Measurements from ENCODE around the gene MACIR.

The MACIR gene

DNA sequence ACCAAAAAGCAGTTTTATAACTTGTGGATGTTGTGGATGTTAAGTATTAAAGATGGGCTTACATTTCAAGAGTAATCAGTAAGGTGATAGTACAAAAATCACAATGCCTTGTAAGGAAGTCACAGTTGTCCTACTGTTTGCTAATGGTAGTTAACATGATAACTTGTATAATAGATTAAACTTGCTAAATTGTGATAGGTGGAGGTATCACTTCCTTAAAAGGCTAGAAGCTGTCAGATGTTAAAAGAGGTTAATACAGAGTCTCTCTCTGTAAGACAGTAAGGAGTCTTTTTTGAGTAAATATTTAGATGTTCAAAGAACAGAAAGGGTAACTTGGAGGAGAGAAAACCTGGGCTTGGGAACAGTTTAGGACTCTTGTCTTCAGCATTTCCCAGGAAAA, 14.2 kb upstream of the MACIR start:
- DNase-seq = no peak

DNA sequence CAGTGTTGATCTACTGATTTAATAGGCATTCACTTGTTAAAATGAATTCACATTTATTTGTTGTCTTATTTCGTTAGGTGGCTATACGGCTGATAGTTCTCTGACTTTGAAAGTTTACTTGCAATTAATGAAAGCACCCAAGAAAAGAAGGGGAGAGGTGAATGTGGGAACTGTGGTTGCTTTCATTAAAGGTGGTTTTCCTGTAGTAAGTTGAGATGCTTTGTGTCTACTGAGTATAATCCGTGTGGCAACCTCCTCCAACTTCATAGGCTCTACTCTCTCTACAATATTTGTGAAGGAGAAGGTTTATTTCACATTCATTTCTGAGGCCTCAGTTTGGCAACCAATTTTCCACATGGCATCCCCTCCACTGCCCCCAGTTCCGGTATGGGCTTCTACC, 12.8 kb upstream of the MACIR start:
- DNase-seq = no peak

DNA sequence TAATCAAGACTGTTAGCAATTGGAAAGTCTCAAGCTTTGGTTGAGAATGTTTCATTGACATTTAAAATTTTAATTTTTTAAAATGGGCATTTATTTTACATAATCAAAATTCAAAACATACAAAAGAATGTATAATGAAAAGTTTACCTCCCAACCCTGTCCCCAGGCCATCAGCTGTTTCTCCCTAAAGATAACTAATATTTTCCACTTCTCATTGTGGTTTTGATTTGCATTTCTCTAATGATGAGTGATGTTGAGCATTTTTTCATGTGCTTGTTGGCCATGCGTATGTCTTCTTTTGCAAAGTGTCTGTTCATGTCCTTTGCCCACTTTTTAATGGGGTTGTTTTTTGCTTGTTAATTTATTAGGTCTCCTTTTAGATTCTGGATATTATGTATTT, 11.4 kb upstream of the MACIR start:
- DNase-seq = no peak

DNA sequence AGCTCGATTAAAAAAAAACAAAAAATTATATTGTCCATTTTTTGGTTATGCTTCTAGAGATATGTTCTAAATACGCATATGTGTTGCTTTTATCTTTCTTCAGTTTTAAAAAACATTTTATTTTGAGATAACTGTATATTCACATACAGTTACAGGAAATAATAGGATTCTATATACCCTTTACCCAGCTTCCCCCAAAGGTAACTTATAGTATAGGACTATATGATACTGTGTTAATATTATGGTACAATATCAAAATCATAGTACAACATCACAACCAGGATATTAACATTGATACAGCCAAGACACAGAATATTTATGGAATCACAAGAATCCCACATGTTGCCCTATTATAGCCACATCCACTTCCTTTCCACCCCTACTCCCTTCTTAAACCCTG, 9.5 kb upstream of the MACIR start:
- no peak for DNase-seq

DNA sequence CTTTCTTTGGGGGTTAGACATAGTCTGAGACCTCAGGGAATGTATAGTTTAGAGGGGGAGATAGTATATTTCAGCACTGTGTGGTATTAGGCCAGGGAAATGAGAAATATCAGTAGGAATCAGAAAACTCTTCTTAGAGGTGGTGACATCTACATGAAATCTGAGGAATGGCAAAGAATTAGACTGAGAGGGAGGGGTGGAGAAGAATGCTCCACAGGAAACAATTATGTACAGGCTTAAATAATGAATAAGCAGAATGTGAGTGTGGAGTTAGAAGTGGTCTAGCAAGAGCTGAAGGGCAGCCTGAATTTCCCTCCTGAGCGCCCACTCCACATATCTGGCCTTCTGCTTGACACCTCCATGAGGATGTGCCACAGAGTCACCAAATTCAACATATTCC, 3.6 kb upstream of the MACIR start:
- DNase-seq = no peak

GRCh38 chr5:103255691-103256090, 2.9 kb upstream of the MACIR start:
- DNase-seq = no peak

DNA sequence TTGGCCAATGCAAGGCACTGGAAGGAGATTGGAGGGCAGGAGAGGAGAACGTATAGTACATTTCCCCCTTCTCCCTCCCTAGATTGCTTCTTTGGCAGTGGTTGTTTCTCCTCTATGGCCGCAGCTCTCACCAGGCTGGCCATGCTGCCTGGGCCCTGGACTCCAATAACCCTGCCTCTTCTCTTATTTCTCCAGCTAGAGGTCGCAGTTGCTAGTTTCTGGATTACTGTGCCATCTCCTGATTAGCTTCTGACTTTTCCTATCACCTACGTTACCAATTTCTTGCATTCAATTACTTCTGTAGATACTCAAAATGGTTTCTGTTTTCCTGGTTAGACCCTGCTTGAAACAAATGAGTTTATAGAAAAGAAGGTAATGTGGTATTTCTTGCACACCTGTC, 2.4 kb upstream of the MACIR start:
- DNase-seq = no peak

- peak in 53 of 58 donors; percentile 27 to 83 (median 69) for DNase-seq
Observed at GRCh38 chr5:103258957-103259704, 568 bp downstream of the MACIR start.

DNA sequence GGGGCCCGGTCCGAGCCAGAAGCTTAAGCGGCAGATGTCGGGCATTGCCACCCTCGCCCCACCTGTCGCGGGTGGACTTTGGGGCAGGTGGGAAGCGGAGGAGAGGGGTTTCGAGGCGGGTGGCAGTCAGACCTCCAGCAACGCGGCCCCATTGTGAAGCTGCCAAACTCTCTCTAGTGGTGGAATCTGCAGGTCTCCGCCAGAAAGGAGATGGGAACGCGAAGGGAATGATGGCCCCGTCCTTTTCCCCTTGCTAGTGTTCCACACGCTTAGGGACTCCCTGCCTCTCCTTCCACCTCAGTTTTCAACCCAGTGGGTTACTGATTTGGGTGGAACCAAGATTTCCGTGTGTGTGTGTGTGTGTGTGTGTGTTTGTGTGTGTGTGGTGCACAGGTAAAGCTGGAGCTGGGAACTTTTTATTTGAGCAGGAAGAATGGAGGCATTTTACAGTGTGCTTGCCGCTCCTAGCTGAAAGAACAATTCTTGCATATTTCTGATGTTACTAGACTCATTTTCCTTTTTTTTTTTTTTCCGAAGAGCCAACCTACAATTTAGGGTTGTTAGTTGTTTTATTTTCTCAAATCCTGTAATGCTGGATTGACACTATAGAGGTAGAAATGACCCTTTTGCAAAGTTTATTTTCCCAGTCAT, 1.3 kb downstream of the MACIR start:
- peak in 38 of 58 donors; percentile 10 to 85 (median 56) for DNase-seq

- DNase-seq = no peak
Observed at GRCh38 chr5:103260951-103261350, 2.4 kb downstream of the MACIR start.

- no peak for DNase-seq
Observed at GRCh38 chr5:103262422-103262871, 3.9 kb downstream of the MACIR start.

DNA sequence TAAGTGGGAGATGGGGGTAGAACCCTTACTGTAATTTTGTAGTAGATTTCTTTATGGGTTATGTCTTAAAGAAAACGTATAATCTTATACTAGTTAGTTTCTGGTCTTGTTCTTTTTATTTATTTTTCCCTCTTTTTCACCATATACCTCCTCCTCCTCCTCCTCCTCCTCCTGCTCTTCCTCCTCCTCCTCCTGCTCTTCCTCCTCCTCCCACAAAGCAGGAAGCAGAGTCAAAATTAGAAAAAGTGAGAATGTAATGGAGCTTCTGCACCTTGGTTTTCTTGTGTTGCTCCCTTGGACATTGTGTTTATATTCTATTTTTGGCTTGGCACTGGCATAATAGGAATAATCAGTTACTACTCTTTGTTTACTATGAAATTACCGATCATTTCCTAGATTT, 4.5 kb downstream of the MACIR start:
- no peak for DNase-seq

GRCh38 chr5:103264508-103264907, 5.9 kb downstream of the MACIR start:
- DNase-seq = no peak

GRCh38 chr5:103270581-103270980, 12.0 kb downstream of the MACIR start:
- DNase-seq = no peak

DNA sequence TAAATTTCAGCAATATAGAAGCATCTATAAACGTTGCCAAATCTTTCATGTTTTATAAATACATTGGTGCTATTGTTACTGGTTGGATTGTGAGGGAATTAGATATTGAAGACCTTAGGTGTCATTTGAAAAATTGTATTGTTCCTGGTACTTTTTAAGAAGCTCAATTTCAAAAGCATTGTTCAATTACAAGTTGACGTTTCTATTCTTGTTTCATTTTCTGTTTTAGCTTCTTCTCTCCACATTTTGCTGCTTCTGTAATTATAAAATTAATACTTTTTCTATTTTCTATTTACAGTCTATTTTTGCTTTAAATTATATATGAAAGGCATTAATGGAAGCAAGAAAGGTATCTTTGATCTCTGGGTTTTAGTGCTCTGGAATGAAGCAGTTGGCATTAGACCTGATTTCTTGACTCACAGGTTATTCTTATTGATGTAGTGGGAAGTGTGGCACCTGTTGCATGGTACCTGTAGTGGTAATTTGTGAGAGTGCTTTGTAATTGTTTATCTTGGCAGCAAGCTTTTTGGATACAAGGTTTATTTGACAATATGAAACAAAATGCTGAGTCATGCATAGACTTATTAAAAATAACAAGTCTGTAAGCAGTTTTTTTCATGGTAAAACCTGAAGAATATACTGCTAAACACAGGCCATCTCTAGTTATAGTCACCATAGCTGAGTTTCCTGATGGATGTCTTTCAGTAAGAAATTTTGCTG, 13.2 kb downstream of the MACIR start:
- no peak for DNase-seq

DNA sequence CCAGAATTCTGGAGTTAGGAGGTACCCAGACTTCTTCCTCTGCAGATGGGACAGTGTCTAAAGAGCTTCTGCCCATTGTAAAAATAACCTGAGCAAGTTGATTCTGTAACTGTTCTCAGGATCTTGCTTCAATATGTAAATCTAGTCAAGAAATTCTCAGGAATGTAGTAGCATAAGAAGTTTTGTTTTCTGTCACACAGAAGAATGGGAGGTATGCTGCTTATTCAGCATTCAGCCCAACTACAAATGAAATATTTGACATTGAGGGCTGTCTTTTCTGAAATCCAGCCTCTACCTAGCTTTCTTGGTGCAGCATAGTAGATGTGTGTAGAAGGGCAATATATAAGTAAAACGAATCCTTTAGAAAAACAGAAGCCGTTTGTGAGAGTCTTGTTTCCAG, 13.8 kb downstream of the MACIR start:
- DNase-seq = no peak

DNA sequence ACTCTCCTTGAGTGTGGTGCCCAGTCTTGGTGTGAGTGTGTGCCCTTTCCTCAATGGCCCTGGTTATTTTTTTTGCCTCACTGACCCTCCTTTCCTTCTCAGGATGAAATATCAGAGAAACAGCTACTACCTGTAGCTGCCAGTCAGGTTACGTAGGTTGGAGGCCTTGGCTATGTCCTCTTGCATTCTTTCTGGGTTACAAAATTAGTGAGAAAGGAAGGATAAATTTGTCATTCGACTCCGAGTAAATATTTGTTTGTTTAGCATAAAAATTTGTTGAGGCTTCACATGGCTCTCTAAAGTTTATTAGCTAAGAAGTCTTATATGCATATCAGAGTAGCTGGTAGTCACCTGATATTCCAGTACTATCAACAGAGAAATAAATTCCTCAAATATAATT, 15.4 kb downstream of the MACIR start:
- no peak for DNase-seq

DNA sequence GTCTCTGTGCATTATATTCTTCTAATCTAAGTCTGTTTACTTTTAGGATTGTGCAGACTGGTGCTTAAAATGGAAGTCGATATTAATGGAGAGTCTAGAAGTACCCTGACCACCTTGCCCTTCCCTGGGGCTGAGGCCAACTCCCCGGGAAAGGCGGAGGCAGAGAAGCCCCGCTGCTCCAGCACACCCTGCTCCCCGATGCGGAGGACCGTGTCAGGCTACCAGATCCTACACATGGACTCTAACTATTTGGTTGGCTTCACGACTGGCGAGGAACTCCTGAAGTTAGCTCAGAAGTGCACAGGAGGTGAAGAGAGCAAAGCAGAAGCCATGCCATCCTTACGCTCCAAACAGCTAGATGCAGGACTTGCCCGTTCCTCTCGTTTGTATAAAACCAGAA, 17.3 kb downstream of the MACIR start:
- no peak for DNase-seq

GRCh38 chr5:103280967-103281366, 22.4 kb downstream of the MACIR start:
- no peak for DNase-seq

DNA sequence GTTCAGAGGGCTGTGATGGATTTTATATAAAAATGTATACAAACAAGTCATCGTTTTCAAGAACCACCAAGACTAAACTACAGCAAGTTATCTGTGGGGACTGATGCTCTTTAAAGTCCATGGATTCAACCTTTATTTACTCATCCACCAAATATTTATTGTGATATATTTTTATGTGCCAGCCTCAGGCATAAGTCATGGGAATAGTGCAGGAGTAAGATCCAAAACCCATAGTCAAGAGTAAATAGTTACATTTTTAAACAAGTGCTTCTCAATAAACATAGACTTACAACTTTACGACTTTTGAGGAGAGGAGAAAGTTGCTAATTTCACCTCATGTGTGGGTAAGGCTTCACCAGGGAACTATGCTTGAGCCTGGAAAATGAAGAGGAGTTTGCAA, 24.6 kb downstream of the MACIR start:
- no peak for DNase-seq

DNA sequence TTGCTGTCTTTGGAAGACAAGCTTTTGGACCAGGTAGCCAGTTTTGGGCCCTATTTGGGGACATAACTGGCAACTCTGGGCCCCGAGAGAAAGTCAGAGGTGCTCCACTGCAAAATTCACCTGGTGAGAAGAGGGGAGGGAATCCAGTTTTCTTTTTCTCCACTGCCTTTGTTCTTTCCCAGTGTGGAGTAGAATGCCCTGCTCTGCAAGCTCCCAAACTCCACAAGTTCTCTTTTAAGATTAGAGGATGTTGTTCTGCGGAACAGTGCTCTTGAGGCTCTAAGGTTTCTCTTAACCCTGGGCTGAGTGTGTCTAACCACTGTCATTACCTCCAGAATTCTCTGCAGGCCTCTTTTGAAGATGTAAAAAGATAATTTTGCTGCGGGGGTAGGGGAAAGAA, 25.3 kb downstream of the MACIR start:
- DNase-seq = no peak

DNA sequence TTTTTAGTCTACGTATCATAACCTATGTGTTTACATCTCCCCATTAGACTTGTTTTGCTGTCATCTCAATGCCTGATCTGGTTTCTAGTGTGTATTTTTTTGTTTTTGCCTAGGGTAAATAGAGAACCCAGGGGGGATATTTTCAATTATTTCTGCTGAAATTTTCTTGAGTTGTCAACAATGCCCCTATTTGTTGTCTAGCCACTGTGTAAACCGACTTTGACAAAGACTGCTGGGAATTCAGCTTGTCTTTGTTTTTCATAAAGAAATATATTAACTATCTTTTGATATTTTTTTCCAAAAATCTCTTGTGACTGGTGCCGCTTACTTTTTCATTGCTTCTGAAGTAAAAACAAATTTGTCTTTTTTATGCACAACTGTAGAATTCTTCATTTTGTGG, 28.1 kb downstream of the MACIR start:
- DNase-seq = no peak

GRCh38 chr5:103289024-103289423, 30.5 kb downstream of the MACIR start:
- DNase-seq = no peak

Data from anterior cingulate cortex (tissue), 58 donors.